OCI-LY1 (cell line): Measurements from ENCODE around the gene HAND1.

Experiments
- H2AFZ ChIP-seq: fragments of 200-600 bp; sonication (generic), shearing (Covaris generic); 2 replicates; pipeline ENCODE4 v1.6.0; 2014; ENCODE audit warnings: antibody characterized with exemption, mild to moderate bottlenecking, low read length
- H3F3A ChIP-seq: fragments of 200-600 bp; sonication (generic), shearing (Covaris generic); 2 replicates; pipeline ENCODE4 v1.6.0; 2014; ENCODE audit warnings: mild to moderate bottlenecking, antibody characterized with exemption, low read length, moderate library complexity; ENCODE audit not compliant: insufficient read depth
- H3K27ac ChIP-seq: fragments of 200-600 bp; sonication (generic); 2 replicates; pipeline ENCODE4 v1.5.1; 2014; ENCODE audit warnings: low read length, mixed run types, mild to moderate bottlenecking, low read depth; ENCODE audit not compliant: poor library complexity, severe bottlenecking
- H3K27me3 ChIP-seq: fragments of 200-600 bp; sonication (generic); 2 replicates; pipeline ENCODE4 v1.6.0; 2014; ENCODE audit warnings: antibody characterized with exemption, mild to moderate bottlenecking, low read length, moderate library complexity; ENCODE audit not compliant: insufficient read depth
- H3K36me3 ChIP-seq: fragments of 200-600 bp; sonication (generic); 2 replicates; pipeline ENCODE4 v1.6.1; 2014; ENCODE audit warnings: mild to moderate bottlenecking, antibody characterized with exemption, low read length, moderate library complexity, mixed read lengths; ENCODE audit not compliant: insufficient read depth
- H3K4me1 ChIP-seq: fragments of 200-600 bp; sonication (generic); 2 replicates; pipeline ENCODE4 v1.5.1; 2014; ENCODE audit warnings: mild to moderate bottlenecking, low read length, moderate library complexity; ENCODE audit not compliant: insufficient read depth, severe bottlenecking
- H3K4me2 ChIP-seq: fragments of 200-600 bp; sonication (generic), shearing (Covaris generic); 2 replicates; pipeline ENCODE4 v1.6.1; 2014; ENCODE audit warnings: low read length
- H3K4me3 ChIP-seq: fragments of 200-600 bp; sonication (generic); 2 replicates; pipeline ENCODE4 v1.5.1; 2014; ENCODE audit warnings: low read length, low read depth, mild to moderate bottlenecking, mixed read lengths; ENCODE audit not compliant: poor library complexity, severe bottlenecking
- H3K79me2 ChIP-seq: fragments of 200-600 bp; shearing (Covaris generic); 2 replicates; pipeline ENCODE4 v1.6.1; 2016; ENCODE audit warnings: mixed run types, low read length, mixed read lengths; ENCODE audit not compliant: insufficient read depth
- H3K9ac ChIP-seq: fragments of 200-600 bp; sonication (generic), shearing (Covaris generic); 2 replicates; pipeline ENCODE4 v1.6.1; 2014; ENCODE audit warnings: mild to moderate bottlenecking, low read length, mixed read lengths
- H3K9me2 ChIP-seq: fragments of 200-600 bp; sonication (generic), shearing (Covaris generic); 2 replicates; pipeline ENCODE4 v1.6.1; 2014; ENCODE audit warnings: low read depth, mild to moderate bottlenecking, low read length, mixed read lengths
- H3K9me3 ChIP-seq: fragments of 200-600 bp; shearing (Covaris generic); 2 replicates; pipeline ENCODE4 v1.6.1; 2014; ENCODE audit warnings: low read length, mixed read lengths
- H4K20me1 ChIP-seq: fragments of 200-600 bp; sonication (generic), shearing (Covaris generic); 2 replicates; pipeline ENCODE4 v1.6.0; 2016; ENCODE audit warnings: mild to moderate bottlenecking, low read length; ENCODE audit not compliant: insufficient read depth
- EZH2 ChIP-seq: fragments of 200-600 bp; sonication (generic), shearing (Covaris generic); IDR thresholded peaks from 2 replicates; pipeline ENCODE4 v1.8.0; 2017; ENCODE audit warnings: borderline replicate concordance, mixed run types, mild to moderate bottlenecking, antibody characterized with exemption, low read length, moderate library complexity, mixed read lengths
- TF ChIP-seq, protein P1 (sequence below): fragments of 200-600 bp; sonication (generic), shearing (Covaris generic); IDR thresholded peaks from 2 replicates; pipeline ENCODE4 v1.5.1; 2017; ENCODE audit warnings: mild to moderate bottlenecking, antibody characterized with exemption, low read length, moderate library complexity, mixed read lengths

HAND1 gene

DNA sequence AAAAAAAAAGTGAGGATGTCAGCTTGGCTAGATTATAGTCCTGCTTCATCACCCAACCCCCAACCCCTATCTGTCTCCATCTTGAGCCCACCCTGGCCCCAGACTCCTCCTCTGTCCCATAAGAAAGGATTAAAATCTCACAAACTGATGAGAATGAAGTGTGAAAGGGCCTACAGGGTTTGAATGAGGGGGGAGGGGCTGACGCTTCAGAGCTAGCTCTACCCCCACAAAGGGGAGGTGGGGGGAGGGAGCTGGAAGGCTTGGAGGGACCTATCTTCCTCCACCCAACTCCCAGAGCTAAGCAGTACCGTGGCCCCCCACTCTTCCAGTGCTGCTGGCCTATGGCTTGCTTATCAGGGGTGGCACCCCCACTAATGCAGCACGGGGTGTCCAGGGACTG, 43.7 kb upstream of the HAND1 start:
- H3F3A ChIP-seq: no peaks in the 10 kb centered on the region
- no peaks in the 10 kb centered on the region for H3K27me3 ChIP-seq
- TF ChIP-seq, protein P1, sequence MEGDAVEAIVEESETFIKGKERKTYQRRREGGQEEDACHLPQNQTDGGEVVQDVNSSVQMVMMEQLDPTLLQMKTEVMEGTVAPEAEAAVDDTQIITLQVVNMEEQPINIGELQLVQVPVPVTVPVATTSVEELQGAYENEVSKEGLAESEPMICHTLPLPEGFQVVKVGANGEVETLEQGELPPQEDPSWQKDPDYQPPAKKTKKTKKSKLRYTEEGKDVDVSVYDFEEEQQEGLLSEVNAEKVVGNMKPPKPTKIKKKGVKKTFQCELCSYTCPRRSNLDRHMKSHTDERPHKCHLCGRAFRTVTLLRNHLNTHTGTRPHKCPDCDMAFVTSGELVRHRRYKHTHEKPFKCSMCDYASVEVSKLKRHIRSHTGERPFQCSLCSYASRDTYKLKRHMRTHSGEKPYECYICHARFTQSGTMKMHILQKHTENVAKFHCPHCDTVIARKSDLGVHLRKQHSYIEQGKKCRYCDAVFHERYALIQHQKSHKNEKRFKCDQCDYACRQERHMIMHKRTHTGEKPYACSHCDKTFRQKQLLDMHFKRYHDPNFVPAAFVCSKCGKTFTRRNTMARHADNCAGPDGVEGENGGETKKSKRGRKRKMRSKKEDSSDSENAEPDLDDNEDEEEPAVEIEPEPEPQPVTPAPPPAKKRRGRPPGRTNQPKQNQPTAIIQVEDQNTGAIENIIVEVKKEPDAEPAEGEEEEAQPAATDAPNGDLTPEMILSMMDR: no peak
- no peak for TF ChIP-seq EZH2
- H3K4me3 ChIP-seq: no peak overlapping the region
- no peaks in the 10 kb centered on the region for H3K79me2 ChIP-seq
- H3K9me3 ChIP-seq: no peaks in the 10 kb centered on the region
- H3K27ac ChIP-seq: no peak overlapping the region
- no peaks in the 10 kb centered on the region for H3K36me3 ChIP-seq
- H3K4me2 ChIP-seq: no peak overlapping the region
- H3K9me2 ChIP-seq: no peaks in the 10 kb centered on the region
- no peak overlapping the region for H2AFZ ChIP-seq
- H3K9ac ChIP-seq: no peak overlapping the region
- H4K20me1 ChIP-seq: no peaks in the 10 kb centered on the region
- H3K4me1 ChIP-seq: no peaks in the 10 kb centered on the region

GRCh38 chr5:154520861-154521453, 42.9 kb upstream of the HAND1 start:
- H3K27me3 ChIP-seq: no peaks in the 10 kb centered on the region
- H3K9ac ChIP-seq: no peak overlapping the region
- H3K9me3 ChIP-seq: no peaks in the 10 kb centered on the region
- H3K79me2 ChIP-seq: no peaks in the 10 kb centered on the region
- no peak overlapping the region for H3K4me3 ChIP-seq
- no peak overlapping the region for H2AFZ ChIP-seq
- no peaks in the 10 kb centered on the region for H3F3A ChIP-seq
- no peak overlapping the region for H3K27ac ChIP-seq
- no peaks in the 10 kb centered on the region for H3K9me2 ChIP-seq
- TF ChIP-seq, protein P1: peak; percentile 80
- TF ChIP-seq EZH2: no peak
- H3K4me2 ChIP-seq: no peak overlapping the region
- no peaks in the 10 kb centered on the region for H3K36me3 ChIP-seq
- no peaks in the 10 kb centered on the region for H3K4me1 ChIP-seq
- H4K20me1 ChIP-seq: no peaks in the 10 kb centered on the region

DNA sequence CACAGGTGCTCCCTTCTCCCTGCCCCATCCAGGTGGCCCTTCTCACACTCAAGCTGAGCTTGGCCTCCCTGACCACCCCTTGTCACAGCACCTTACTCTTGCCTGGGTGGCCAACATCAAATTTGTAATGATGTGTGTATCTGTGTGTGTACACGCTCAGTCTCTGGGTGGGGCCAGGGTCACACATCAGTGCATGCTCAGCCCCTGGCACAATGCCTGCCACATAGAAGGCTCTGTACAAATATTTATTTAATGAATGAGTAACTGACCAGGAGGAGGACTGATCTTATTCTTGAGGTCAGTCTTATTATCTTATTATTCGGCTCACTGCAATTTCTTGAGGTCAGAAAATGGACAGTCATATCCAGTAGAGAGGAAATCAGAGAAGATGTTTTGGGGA, 41.3 kb upstream of the HAND1 start:
- Histone ChIP-seq H3K4me2 (no peak overlapping the region), H3K79me2 (no peaks in the 10 kb centered on the region), H2AFZ (no peak overlapping the region), H3K27me3 (no peaks in the 10 kb centered on the region), H3K9me3 (no peaks in the 10 kb centered on the region), H3K9ac (no peak overlapping the region), H3K27ac (no peak overlapping the region), H3K4me1 (no peaks in the 10 kb centered on the region), H3F3A (no peaks in the 10 kb centered on the region), H3K9me2 (no peaks in the 10 kb centered on the region), H3K4me3 (no peak overlapping the region), H4K20me1 (no peaks in the 10 kb centered on the region), H3K36me3 (no peaks in the 10 kb centered on the region)
- TF ChIP-seq, protein P1: no peak
- TF ChIP-seq EZH2: no peak
